Measurements from ENCODE around the gene SIGLECL1. TPM values are rescaled to one million over a fixed set of nuclear protein-coding genes. Genes with fewer than 3 reads are reported as not detected.
"Not testable (repeated sequence)": the region's sequence is repeated elsewhere in the genome, so short reads cannot be mapped to it uniquely, and the experiment has no call there.

SIGLECL1 gene
- not detected for polyA plus RNA-seq

DNA sequence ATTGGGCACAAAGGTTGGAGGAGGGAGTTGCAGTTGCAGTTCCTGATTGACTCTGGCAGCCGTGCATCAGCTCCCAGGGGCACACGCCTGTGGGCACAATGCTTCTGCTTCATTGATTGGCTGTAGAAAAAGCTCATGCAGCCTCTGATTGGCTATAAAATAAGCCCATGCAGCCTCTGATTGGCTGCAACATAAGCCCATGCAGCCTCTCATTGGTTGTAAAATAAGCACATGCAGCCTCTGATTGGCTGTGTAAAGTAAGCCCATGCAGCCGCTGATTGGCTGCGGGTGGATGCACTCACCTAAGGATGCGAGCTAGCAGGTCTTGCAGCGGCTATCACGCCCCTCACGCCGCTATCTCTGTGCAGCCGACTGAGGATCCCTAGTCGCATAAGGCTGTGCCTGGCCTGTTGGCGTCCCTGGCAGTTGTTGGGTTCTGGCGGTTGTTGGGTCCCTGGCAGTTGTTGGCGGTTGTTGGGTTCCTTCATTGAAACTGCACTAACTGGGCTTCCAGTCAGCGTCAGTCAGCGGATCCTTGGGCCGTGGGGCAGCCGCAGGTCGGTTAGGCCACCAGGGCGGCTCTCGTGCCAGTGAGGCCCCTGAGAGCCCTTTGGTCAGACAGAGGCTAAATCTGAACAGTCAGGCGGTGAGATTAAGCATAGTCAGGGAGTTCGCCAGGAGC, at the start of gene SIGLECL1:
TSS of gene SIGLECL1 (plus strand) at position 295 of the 682 bp plus-strand sequence. CDS start 12,993 bp downstream, outside the sequence.
- Mint-ChIP-seq H3K9me3 (no peaks in the 10 kb centered on the region), H3K36me3 (peaks cover 0 to 3% (median 0%) of the 10 kb centered on the region in 3 donors), H3K27ac (peak within 1 kb of the TSS in 1 of 6 donors; percentile 12), H3K27me3 (ENCODE audit: low read depth in 3 of 3) (peaks cover 0 to 3% (median 2%) of the 10 kb centered on the region in 3 donors), H3K4me3 (no peak within 1 kb of the TSS), H3K4me1 (peaks cover 20 to 24% of the 10 kb centered on the region in 2 donors)
- DNase-seq = no peak

DNA sequence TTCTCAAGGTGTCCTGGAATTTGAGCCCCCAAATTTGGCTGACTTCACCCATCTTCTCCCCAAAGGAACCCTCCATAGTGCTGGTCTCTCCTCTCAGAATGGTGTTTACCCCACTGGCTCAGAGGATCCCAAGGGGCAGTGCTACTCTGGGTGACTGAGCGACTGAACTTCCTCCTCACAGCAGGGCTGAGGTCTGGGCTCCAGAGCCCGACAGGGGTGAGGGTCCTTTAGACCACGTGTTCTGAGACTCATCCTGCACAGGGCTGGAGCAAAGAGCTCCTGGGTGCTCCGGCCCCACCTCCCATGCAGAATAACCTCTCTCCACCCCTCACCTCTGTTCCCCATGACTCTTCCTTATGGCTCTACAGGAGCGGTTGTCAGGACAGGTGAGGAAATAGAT, 49.2 kb upstream of the SIGLECL1 start:
- Mint-ChIP-seq H3K9me3 (no peaks in the 10 kb centered on the region), H3K36me3 (no peaks in the 10 kb centered on the region), H3K27me3 (ENCODE audit: low read depth in 3 of 3) (peaks cover 0 to 5% (median 4%) of the 10 kb centered on the region in 3 donors), H3K4me1 (peaks cover 0 to 7% of the 10 kb centered on the region in 2 donors), H3K4me3 (no peak overlapping the region), H3K27ac (no peak overlapping the region)
- DNase-seq = no peak

DNA sequence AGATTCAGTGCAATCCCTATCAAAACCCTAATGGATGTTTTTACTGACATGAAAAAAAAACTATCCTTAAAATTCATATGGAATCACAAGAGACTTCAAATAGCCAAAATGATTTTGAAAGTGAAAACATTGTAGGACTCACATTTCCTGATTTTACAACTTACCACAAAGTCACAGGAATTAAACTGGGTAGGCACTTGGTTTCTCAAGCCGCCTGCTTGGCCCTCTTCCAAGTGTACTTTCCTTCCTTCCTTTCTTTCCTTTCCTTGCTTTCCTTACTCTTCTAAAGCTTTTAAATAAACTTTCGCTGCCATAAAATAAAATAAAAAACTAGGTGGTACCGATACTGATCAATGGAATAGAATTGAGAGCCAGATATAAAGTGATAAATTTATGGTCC, 47.0 kb upstream of the SIGLECL1 start:
- peaks cover 0 to 7% of the 10 kb centered on the region in 2 donors for H3K4me1 Mint-ChIP-seq
- H3K27me3 Mint-ChIP-seq (ENCODE audit: low read depth in 3 of 3) = peaks cover 4 to 5% (median 4%) of the 10 kb centered on the region in 3 donors
- no peak overlapping the region for H3K27ac Mint-ChIP-seq
- peaks cover 0 to 4% (median 0%) of the 10 kb centered on the region in 3 donors for H3K36me3 Mint-ChIP-seq
- no peak overlapping the region for H3K4me3 Mint-ChIP-seq
- no peaks in the 10 kb centered on the region for H3K9me3 Mint-ChIP-seq
- no peak for DNase-seq

DNA sequence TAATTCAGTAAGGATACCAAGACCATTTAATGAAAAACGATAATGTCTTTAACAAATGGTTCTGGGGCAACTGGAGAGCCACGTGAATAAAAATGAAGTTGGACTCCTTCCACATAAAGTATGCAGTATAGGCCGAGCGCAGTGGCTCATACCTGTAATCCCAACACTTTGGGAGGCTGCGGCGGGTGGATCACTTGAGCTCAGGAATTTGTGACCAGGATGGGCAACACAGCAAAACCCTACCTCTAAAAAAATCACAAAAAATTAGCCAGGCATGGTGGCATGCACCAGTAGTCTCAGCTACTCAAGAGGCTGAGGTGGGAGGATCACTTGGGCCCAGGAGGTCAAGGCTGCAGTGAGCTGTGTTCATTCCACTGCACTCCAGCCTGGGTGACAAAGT, 46.6 kb upstream of the SIGLECL1 start:
- H3K4me3 Mint-ChIP-seq = no peak overlapping the region
- peaks cover 3 to 5% (median 4%) of the 10 kb centered on the region in 3 donors for H3K27me3 Mint-ChIP-seq (ENCODE audit: low read depth in 3 of 3)
- no peaks in the 10 kb centered on the region for H3K9me3 Mint-ChIP-seq
- DNase-seq = no peak
- H3K36me3 Mint-ChIP-seq = peaks cover 0 to 4% (median 0%) of the 10 kb centered on the region in 3 donors
- H3K27ac Mint-ChIP-seq = no peak overlapping the region
- H3K4me1 Mint-ChIP-seq = peaks cover 0 to 7% of the 10 kb centered on the region in 2 donors

DNA sequence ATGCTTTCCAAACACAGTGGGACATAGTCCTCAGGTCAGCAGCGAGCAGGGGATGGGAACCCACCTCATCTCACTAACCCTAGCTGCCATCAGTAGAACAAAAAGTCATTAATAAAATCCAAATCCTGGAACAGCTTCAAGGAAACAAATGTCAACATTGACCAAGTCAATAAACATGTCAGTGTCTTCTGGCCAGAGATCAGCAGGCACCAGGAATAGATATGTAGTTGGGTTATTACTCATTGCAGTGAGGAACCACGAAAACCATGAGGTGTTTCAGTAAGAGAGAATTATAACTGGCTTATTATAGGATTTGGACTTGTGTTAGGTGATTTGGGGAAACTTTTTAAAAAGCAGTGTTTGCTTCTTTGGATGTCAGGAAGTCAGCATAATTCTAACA, 43.1 kb upstream of the SIGLECL1 start:
- H3K4me1 Mint-ChIP-seq = peaks cover 9 to 20% of the 10 kb centered on the region in 2 donors
- H3K9me3 Mint-ChIP-seq = no peaks in the 10 kb centered on the region
- H3K27me3 Mint-ChIP-seq (ENCODE audit: low read depth in 3 of 3) = peaks cover 0 to 5% (median 4%) of the 10 kb centered on the region in 3 donors
- peak overlapping the region in 1 of 6 donors; percentile 30 for H3K27ac Mint-ChIP-seq
- no peak overlapping the region for H3K4me3 Mint-ChIP-seq
- DNase-seq = no peak
- peaks cover 0 to 4% (median 0%) of the 10 kb centered on the region in 3 donors for H3K36me3 Mint-ChIP-seq

DNA sequence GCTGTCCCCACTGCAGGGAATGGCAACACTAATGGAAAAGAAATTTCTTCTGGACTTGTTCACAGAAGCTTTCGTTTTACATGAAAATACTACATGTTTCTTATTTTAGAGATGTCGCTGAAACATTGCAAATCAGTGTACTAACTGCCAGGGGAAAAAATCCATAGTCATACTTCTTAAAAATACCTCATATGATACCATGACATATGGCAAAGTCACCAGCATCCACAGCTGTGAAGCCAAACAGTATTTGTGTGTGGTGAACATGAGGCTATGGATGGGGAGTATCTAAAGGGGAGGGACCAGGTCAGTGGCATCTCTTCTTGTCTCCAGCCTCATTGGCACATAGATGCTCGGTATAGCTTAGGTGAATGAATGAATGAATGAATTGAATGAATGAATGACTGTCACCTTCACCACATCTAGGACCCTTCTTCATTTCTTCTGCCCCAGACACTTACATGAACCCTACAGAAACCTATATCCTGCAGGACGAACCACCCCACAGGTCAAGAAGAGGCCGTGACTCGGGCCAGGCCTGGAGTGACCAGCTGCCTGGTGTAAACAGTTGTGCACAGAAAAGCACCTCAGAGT, 40.6 kb upstream of the SIGLECL1 start:
- Mint-ChIP-seq H3K27ac (no peak overlapping the region), H3K27me3 (ENCODE audit: low read depth in 3 of 3) (peaks cover 0 to 4% (median 4%) of the 10 kb centered on the region in 3 donors), H3K4me3 (no peak overlapping the region), H3K9me3 (no peaks in the 10 kb centered on the region), H3K36me3 (peaks cover 0 to 4% (median 0%) of the 10 kb centered on the region in 3 donors), H3K4me1 (peaks cover 9 to 13% of the 10 kb centered on the region in 2 donors)
- no peak for DNase-seq

DNA sequence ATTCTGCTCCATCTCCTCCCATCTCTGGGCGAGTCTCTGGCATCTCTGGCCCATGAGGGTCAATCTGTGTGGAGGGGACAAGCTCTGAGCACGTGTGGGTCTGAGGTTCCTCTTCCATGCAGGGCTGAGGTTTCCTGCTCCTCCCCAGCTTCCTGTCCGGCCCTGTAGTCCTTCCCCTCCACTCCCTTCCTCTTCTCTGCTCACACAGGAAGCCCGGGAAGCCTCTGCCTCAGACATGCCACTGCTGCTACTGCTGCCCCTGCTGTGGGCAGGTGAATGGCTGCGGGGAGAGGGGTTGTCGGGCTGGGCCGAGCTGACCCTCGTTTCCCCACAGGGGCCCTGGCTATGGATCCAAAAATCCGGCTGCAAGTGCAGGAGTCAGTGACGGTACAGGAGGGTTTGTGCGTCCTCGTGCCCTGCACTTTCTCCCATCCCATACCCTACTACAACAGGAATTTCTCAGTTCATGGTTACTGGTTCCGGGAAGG, 40.0 kb upstream of the SIGLECL1 start:
- H3K36me3 Mint-ChIP-seq; H3K27me3 Mint-ChIP-seq (ENCODE audit: low read depth in 3 of 3): not testable (repeated sequence)
- peak in 1 of 3 donors; percentile 3 for DNase-seq

DNA sequence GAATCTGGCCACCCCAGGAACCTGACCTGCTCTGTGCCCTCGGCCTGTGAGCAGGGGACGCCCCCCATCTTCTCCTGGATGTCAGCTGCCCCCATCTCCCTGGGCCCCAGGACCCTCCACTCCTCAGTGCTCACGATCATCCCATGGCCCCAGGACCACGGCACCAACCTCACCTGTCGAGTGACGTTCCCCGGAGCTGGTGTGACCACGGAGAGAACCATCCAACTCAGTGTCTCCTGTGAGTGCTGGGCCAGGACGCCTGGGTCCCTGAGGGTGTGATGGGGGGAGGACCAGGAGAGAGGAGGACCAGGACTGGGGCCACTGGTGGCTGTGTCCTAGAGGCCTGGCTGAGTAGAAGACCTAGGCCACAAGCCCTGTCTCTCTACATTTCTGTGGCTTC, 39.0 kb upstream of the SIGLECL1 start:
- Mint-ChIP-seq H3K4me3 (no peak overlapping the region), H3K27ac (peak overlapping the region in 1 of 6 donors; percentile 25), H3K9me3 (no peaks in the 10 kb centered on the region), H3K27me3 (ENCODE audit: low read depth in 3 of 3) (peaks cover 0 to 5% (median 4%) of the 10 kb centered on the region in 3 donors), H3K4me1 (peaks cover 9 to 13% of the 10 kb centered on the region in 2 donors), H3K36me3 (peaks cover 0 to 4% (median 0%) of the 10 kb centered on the region in 3 donors)
- DNase-seq = no peak

More for the DNA sequence above, 40.0 kb upstream of the SIGLECL1 start:
- peak overlapping the region in 1 of 6 donors; percentile 24 for H3K27ac Mint-ChIP-seq
- H3K9me3 Mint-ChIP-seq = not testable (repeated sequence)
- H3K4me3 Mint-ChIP-seq = peak overlapping the region in 2 of 5 donors; percentile 11 to 22
- peaks cover 9 to 13% of the 10 kb centered on the region in 2 donors for H3K4me1 Mint-ChIP-seq

DNA sequence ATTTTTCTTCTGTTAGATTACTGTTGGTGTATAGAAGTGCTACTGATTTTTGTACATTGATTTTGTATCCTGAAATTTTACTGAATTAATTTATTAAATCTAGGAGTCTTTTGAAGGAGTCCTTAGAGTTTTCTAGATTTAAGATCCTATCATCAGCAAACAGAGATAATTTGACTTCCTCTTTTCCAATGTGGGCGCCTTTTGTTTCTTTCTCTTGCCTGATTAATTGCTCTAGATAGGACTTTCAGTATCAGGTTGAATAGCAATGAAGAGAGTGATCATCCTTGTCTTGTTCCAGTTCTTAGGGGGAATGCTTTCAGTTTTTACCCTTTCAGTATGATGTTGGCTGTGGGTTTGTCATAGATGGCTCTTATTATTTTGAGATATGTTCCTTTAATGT, 31.6 kb upstream of the SIGLECL1 start:
- DNase-seq = no peak
- Mint-ChIP-seq H3K4me3 (no peak overlapping the region), H3K27me3 (ENCODE audit: low read depth in 3 of 3) (peaks cover 0 to 15% (median 4%) of the 10 kb centered on the region in 3 donors), H3K36me3 (peaks cover 0 to 2% (median 0%) of the 10 kb centered on the region in 3 donors), H3K9me3 (no peaks in the 10 kb centered on the region), H3K27ac (no peak overlapping the region), H3K4me1 (no peaks in the 10 kb centered on the region)

DNA sequence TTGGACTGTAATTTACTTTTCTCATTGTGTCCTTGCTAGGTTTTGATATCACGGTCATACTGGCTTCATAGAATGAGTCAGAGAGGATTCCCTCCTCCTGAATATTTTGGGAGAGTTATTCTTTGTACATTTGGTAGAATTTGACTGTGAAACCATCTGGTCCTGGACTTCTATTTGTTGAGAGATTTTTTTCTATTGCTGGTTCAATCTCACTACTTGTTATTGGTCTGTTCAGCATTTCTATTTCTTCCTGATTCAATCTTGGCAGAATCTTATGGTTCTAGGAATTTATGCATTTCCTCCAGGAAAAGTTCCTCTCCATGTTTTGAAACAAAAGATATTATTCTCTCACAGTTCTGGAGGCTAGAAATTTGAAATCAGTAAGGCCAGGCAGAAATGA, 30.9 kb upstream of the SIGLECL1 start:
- Mint-ChIP-seq H3K27me3 (ENCODE audit: low read depth in 3 of 3) (peaks cover 0 to 15% (median 4%) of the 10 kb centered on the region in 3 donors), H3K4me3 (no peak overlapping the region)
- no peak for DNase-seq

DNA sequence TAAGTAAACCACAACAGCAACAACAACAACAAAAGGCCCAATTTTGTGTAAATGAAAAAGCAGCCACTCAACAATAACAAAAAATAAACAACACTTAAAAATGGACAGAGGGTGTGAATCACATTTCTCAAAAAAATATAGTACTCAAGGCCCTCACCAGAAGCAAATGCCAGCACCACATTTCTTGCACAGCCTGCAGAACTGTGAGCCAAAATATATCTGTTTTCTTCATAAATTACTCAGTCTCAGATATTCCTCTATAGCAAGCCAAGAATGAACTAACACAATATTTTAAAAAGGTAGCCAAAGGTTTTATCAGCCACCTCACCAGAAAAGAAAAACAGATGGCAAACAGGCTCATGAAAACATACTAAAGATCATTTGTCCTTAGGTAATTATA, 29.9 kb upstream of the SIGLECL1 start:
- DNase-seq = no peak
- Mint-ChIP-seq H3K27me3 (ENCODE audit: low read depth in 3 of 3) (peaks cover 0 to 15% (median 3%) of the 10 kb centered on the region in 3 donors), H3K4me1 (no peaks in the 10 kb centered on the region), H3K36me3 (peaks cover 0 to 2% (median 0%) of the 10 kb centered on the region in 3 donors), H3K27ac (no peak overlapping the region), H3K9me3 (no peaks in the 10 kb centered on the region), H3K4me3 (no peak overlapping the region)

More for the DNA sequence above, 30.9 kb upstream of the SIGLECL1 start:
- Mint-ChIP-seq H3K4me1 (no peaks in the 10 kb centered on the region), H3K9me3 (no peaks in the 10 kb centered on the region), H3K36me3 (peaks cover 0 to 2% (median 0%) of the 10 kb centered on the region in 3 donors), H3K27ac (no peak overlapping the region)

DNA sequence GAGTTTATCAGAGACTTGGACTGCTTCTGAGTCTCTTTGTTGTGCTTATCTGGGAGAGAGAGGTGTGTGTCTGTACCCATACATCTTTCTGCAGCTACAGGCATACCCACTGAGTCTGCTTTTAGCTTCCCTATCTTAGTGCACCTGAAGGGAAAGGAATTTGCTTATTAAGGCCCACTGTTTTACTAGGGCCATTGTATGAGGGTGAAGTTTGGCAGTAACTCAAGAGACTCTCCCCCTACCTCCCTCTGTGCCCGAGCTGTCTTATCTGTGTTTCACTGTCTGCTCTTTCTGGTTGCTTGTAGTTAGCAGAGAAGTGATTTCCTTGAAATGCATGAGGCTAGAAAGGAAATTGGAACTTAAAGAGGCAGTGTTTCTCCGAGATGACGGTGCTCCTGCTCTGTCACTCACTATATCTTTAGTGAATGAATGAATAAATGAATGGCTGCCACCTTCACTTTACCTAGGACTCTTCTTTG, 26.7 kb upstream of the SIGLECL1 start:
- H3K27ac Mint-ChIP-seq = no peak overlapping the region
- H3K4me1 Mint-ChIP-seq = no peaks in the 10 kb centered on the region
- H3K9me3 Mint-ChIP-seq = no peaks in the 10 kb centered on the region
- DNase-seq = no peak
- H3K27me3 Mint-ChIP-seq (ENCODE audit: low read depth in 3 of 3) = peaks cover 0 to 19% (median 5%) of the 10 kb centered on the region in 3 donors
- H3K4me3 Mint-ChIP-seq = no peak overlapping the region
- H3K36me3 Mint-ChIP-seq = no peaks in the 10 kb centered on the region

DNA sequence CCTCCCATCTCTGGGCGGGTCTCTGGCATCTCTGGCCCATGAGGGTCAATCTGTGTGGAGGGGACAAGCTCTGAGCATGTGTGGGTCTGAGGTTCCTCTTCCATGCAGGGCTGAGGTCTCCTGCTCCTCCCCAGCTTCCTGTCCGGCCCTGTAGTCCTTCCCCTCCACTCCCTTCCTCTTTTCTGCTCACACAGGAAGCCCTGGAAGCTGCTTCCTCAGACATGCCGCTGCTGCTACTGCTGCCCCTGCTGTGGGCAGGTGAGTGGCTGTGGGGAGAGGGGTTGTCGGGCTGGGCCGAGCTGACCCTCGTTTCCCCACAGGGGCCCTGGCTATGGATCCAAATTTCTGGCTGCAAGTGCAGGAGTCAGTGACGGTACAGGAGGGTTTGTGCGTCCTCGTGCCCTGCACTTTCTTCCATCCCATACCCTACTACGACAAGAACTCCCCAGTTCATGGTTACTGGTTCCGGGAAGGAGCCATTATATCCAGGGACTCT, 25.9 kb upstream of the SIGLECL1 start, which contains the start of gene CD33:
TSS of gene CD33 (plus strand) at position 183 of the 496 bp plus-strand sequence. CDS start at position 222, 39 bp downstream.
- not testable (repeated sequence) for H3K27ac Mint-ChIP-seq, H3K36me3 Mint-ChIP-seq, H3K4me1 Mint-ChIP-seq, DNase-seq, H3K9me3 Mint-ChIP-seq
- Mint-ChIP-seq H3K4me3 (peak within 1 kb of the TSS in 3 of 5 donors; percentile 20 to 51 (median 38)), H3K27me3 (ENCODE audit: low read depth in 3 of 3) (peaks cover 0 to 12% (median 5%) of the 10 kb centered on the region in 3 donors)

DNA sequence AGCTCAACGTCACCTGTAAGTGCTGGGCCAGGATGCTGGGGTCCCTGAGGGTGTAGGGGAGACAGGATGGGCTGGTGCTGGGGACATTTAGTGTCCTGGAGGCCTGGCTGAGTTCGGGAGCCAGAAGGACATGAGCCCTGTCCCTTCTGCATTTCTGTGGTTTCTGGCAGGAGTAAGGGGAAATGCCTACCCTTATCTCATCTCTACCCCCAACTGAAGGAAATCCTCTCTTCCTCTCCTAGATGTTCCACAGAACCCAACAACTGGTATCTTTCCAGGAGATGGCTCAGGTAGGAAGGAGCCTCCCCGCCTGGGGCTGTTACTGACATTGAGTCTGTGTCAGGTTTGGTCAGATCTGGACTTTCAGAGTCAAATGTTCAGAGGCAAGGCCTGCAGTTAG, 24.8 kb upstream of the SIGLECL1 start:
- no peaks in the 10 kb centered on the region for H3K36me3 Mint-ChIP-seq
- no peaks in the 10 kb centered on the region for H3K4me1 Mint-ChIP-seq
- no peaks in the 10 kb centered on the region for H3K9me3 Mint-ChIP-seq
- no peak overlapping the region for H3K27ac Mint-ChIP-seq
- H3K27me3 Mint-ChIP-seq (ENCODE audit: low read depth in 3 of 3) = peaks cover 0 to 7% (median 5%) of the 10 kb centered on the region in 3 donors
- DNase-seq = no peak
- peak overlapping the region in 1 of 5 donors; percentile 16 for H3K4me3 Mint-ChIP-seq
